GM19452 (cell line): ENCODE data around the gene LRP1B.

Experiments
- ATAC-seq: cut with Tn5 transposase; IDR thresholded peaks from one replicate; pipeline ENCODE4 v1.9.1; 2021; ENCODE audit not compliant: unreplicated experiment

The LRP1B gene

DNA sequence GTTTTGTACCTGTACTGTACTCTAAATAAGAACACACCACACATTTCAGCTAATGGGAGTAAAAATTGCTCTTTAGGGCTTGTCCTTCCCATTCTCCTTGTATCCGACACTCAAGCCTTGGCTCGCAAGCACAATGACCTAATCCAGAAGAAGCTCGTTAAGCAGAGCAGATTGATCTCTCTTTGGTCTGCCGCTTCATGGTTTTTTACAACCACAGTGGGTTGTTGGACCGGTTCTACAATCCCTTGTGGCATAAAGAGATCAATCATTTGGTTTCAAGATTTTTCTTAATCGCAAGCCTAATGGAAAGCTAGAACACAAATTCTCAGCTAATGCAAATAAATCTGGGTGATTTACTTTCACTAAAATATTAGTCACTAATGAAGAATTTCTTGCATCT is 662.1 kb downstream of the LRP1B start:
- no peak for ATAC-seq

- no peak for ATAC-seq
Measured at GRCh38 chr2:141467331-141467730, 663.5 kb downstream of the LRP1B start.

DNA sequence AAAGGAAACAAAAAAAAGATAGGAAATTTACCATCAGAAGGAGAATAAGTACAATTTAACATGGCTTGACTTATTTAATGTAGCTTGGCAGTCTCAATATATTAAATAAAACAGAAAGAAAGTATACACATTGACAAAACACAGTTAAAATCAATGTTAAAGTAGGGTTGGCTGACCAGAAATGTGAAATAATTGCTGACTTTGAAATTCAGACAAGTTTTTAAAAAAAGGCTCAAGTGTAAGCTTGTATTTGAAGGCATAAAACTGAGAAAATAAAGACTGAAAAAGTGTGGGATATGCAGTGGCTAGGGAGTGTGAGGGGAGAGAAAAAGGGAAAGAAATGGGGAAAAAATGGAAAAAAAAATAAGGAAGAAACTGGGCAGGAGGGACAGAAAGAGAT is 665.8 kb downstream of the LRP1B start:
- ATAC-seq = no peak

- no peak for ATAC-seq
Measured at GRCh38 chr2:141458351-141458750, 672.5 kb downstream of the LRP1B start.

DNA sequence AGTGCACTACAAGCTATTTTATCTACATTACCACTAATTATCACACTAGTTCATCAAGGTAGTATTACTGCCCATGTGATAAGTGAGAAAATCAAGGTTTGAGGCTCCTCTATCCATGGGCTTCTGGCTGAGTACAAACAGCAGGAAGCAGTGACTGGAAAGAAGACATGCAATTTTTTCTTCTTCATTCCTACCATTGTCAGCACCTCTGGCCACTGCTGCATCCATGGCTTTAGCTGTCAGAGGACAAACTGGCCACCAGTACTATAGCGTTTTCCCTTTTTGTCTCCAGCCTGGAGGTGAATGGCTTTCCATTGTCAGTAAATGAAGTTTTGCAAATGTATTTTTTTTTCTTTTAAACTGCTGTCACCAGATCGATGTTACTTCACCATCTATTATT is 674.9 kb downstream of the LRP1B start:
- no peak for ATAC-seq

DNA sequence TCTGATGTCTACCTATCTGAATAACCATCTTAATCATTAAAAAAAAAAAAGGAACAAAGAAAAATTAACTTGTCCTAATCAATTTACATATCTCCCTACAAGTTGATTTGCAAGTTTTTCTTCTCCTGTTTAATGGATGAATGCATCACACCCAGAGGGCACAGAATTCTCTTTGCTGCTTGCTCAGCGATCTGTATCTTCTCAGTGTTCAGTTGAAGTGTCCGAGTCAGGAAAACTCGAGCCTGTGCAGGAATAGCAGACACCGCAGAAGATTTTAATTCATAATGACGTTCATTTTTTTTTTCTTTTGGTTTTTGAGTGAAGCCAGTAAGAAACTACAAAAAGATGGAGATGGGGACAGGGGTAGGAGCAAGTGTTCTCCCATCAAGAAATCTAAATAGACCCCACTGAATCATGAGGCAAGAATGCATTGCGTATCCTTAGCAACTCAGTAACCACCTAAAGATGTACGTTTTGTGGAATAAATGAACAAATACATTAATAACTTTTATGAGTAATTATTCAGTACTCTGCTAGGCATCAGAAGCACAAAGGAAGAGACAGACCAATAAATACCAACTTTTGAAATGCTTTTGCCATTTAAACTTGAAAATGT is 675.5 kb downstream of the LRP1B start:
- ATAC-seq = no peak

GRCh38 chr2:141440072-141440635 is 690.7 kb downstream of the LRP1B start:
- no peak for ATAC-seq

DNA sequence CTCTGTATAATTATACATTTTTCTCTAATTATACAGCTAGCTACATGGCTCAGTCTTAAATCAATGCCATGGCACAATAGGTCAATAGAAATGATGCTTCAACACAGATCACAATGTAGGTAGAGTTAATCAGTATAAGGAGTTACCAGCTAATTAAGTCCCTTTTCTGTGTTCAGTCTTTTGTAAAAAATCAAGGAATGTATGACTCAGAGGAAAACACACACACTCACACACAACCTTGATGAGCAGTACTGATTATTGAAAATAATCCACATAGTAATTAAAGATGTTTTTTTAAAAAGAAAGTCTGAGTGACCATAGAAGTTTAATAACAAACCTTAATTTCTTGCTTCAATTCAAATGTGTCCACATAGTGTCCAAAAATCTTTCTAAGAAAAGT is 691.3 kb downstream of the LRP1B start:
- no peak for ATAC-seq

DNA sequence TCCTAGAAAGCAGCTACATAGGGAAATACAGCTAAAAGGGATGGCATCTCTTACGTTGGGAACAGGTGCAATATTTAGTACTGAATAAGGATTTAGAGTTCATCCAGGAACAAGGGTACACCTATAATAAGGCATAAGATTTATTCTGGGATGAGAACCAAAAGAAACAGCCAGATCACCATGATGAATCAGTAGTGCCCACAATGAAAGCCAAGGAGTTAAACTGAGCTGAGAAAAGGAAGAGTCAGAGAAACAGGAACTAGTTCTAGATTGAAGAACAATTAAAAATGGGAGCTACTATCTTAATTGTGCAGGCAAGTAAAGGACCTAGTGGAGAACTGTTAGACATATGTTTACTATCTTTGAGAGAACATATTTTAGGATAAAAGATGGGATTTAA is 692.3 kb downstream of the LRP1B start:
- no peak for ATAC-seq

- no peak for ATAC-seq
Measured at GRCh38 chr2:141437521-141437920, 693.3 kb downstream of the LRP1B start.

DNA sequence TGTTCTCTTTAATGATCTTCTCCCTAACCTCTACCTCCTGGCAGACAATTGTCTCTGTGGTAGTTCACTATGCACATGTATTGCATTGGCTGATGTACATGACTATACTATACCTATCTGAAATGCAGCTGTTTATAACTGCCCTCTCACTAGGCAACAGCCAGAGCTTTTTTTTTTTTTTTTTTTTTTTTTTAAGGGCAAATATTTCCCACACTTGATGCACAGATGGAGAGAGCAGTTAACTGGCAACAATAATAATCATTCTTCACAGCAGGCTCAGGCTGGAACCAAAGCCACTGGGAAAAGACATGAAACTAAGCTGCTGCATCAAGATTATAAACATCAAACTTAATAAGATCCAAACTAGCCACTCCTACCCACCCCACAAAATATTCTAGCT is 707.7 kb downstream of the LRP1B start:
- ATAC-seq = no peak

GRCh38 chr2:141417246-141417797 is 713.5 kb downstream of the LRP1B start:
- ATAC-seq = no peak

DNA sequence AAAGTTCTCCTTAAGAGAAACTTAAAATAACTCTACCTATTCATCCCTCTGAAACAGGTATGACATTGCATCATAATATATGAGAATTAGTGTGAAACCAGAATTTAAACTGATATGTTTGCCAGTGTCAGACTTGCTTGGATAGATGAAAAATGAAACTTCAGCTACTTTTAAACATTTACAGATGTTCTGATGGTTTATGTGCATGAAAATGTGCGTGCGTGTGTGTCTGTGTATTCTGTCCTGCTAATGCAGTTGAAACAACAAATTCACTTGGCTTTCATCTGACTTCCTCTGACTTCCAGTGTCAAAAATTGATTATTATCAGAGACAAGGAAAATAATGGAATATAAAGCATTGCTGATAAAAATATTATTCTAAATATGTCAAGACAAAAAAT is 719.4 kb downstream of the LRP1B start:
- ATAC-seq = no peak

- no peak for ATAC-seq
Measured at GRCh38 chr2:141399270-141399669, 731.5 kb downstream of the LRP1B start.

DNA sequence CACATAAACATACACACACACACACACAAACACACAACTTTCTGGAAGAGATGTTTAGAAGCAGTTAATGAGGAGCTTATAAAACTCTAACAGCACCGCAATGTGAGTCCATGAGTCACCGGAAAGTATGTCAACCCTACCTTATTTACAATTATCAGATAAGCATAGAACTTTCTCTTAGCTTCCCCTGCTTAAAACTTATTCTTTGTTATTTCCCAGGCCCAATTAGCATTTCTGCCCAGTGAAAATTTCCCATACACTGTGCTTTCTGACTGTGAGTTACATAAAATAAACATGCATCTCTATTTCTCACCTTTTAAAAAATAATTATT is 737.6 kb downstream of the LRP1B start:
- ATAC-seq = no peak

- no peak for ATAC-seq
Measured at GRCh38 chr2:141392517-141393213, 738.2 kb downstream of the LRP1B start.

GRCh38 chr2:141386168-141386567 is 744.6 kb downstream of the LRP1B start:
- ATAC-seq = no peak

DNA sequence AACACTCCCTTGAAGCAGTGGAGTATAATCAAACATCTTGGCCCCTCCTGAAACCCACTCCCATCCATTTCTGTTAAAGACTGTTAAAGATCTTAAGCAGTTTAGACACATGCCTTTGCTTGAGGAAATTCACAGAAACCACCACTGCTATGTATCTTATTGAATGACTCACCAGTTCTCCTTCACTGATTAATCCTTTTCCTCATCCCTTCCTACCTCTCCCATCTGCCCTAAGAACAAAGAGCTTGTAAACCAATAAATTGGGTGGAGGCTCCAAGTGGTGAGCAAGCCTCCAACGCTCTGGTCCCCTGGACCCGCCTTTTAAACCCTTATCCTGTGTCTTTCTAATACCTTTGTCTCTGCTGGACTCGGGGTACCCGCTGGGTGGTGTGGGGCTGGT is 746.1 kb downstream of the LRP1B start:
- no peak for ATAC-seq

DNA sequence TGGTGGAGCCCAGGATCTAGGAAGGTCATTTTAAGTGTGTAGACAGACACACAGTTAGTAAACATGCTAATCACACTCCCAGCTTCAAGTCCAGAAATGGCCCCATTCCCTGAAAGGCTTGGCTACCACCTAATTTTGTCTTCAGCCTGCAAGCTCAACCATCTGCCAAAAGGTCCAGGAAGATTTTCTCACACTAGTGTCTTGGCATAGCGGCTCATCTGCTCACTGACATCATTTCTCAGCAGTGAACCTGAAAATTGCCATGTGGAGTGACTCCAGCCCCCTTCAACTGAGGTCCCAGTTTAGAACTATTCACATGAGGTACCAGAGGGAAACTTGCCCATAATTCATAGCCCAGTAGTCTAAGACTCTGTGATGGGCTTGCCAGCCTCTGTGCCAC is 748.9 kb downstream of the LRP1B start:
- no peak for ATAC-seq

DNA sequence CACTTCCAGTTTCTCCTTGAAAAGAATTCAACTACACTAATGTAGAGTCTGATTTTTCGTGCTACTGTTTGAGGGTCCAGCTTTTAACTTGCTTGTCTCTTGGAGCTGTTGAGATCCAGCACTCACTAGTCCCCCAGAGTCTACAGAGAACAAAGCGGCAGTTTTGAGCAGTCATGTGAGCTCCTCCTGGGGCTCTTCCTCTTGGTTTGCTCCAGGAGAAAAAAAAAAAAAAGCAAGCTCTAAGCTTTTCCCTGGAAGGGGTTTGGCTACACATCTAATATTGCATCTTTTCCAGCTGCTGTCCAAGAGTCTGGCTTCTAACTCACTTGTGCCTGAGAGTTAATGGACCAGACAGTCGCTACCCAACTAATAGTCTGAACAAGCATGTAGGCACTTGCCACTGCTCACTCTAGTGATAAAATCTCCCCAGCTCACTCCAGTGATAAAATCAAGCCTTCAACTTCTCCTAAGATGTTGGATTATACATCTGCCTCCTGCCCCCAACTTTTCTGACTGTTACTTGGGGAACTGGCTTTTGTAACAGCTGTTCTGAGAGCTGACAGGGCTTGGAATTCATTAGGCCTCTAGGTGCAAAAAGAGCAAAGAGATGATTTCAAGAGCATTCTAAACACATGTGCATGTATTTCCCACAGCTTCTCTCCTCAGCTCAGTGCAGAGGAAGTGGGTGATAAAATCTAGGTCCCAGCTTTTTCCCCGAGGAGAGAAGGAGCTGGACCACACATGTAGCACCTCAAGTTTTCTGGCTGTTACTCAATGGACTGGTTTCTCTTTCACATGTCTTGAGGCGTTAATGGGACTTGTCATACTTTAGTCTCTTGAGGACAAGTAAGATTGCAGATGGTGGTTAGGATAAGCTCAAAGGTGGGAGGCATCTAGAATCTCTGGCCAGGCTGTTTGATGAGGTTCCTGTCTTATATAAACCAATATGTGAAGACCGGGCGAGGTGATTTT is 750.5 kb downstream of the LRP1B start:
- ATAC-seq = no peak

GRCh38 chr2:141364821-141365220 is 766.0 kb downstream of the LRP1B start:
- no peak for ATAC-seq
